Medulla oblongata (tissue), 1 donor: ENCODE measurements around the gene SYK.

Experiments
- DNase-seq: peaks from one replicate; pipeline ENCODE4 v3.0.0-alpha.2; 2015; ENCODE audit errors: extremely low spot score

Gene SYK

DNA sequence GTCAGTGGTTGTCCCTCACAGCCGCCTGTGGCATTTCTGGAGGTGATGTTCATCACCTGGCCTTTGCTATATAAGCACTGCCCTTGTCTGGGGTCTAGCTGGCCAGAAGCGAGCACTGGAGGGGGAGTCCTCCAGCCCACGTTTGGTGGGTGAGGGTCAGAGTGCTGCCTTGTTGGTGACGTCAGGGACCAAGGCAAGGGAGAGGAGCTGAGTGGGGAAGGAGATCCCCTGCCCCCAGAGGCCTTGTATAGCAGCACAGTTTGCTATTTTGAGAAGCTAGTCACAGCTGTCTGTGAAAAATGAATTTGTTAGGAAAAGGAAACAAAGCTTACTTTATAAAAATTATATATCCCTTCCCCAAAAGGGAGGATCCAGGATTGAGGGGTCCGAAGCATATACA lies 49.8 kb downstream of the SYK start:
- no peak for DNase-seq

DNA sequence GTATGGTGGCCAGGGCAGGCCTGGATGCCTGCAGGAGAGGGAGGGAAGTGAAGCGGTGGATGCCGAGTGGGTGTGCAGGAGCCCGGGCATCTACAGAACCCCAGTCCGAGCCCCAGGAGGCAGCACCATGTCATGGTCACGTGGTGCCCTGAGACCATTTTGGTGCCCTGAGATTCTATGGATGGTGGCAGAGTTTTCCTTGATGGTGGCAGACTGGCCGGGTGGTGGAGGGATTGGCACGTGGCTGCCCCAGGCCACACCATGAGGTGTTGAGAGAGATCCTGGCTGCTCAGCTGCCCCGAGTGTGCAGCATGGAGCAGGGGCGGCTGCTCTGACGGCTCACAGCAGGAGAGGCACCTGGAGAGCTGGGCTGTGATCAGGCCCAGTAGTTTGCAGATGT lies 52.3 kb downstream of the SYK start:
- DNase-seq = no peak

DNA sequence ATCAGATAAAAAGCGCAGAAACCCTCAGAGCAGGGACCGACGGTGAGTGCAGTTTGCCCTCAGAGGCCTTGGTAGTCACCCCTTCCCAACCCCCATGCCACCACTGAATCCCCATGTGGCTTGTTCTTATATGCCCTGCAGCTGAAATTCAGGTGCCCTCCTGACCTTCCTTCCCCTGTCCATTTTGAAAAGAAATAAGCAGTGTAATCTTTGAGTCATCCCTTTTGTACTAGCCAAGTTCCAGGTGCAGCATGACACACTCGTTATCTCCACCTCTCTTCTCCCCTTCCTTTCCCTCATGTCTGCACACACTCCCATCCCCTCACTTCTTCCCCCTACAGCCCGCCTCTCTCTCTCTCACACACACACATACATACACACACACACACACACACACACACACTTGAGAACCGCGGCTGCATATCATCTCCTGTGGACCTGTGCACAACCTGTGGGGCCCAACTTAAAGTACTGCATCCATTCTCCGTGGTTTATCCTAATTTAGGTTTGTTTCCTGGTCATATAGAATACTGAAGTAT lies 53.1 kb downstream of the SYK start:
- no peak for DNase-seq

DNA sequence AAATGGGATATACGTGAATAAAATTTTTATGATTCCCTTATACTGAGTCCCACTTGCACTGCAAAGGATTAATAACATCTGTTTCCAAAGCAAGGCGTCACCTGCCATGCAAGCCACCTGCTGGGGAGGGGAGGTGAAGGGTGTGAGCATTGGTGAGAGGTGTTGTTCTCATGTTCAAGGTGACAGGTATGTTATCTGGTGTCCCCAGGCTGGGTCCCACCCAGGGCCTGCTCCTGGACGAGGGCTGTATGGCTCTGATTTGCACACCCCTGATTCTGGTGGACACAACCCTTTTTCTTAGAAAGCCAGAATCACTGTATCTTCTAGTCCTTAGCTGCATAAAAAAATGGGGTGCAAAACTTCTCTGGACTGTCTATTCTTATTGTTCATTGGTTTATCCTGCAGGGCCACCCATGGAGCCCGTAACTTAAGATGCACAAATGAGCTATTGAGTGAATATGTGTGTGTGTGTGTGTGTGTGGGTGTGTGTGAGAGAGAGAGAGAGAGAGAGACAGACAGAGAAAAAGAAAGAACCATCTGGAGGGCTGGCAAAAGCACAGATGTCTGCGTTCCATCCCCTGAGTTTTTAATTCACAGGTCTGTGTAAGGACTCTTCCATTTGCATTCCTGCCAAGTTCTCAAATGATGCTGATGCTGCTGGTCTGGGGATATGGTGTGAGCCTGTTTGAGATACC lies 53.7 kb downstream of the SYK start:
- DNase-seq = no peak

DNA sequence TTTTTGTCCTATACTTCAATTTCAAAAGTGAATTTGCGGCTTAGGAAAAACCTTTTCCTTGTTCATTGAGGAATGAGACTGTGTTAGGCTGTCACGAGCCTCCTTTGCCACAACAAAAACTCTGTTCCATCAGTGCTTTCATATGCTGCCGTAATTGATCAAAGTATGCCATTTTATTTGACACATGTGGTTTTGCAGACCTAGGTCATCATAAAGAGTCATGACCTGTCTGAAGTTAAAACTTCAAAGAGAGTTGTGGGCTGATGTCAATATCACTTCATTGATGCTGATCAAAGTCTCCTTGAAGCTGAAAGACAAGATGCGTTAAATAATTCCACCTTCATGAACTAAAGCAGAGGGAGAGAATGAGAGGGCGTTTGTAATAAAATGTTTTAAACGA lies 55.5 kb downstream of the SYK start:
- no peak for DNase-seq

DNA sequence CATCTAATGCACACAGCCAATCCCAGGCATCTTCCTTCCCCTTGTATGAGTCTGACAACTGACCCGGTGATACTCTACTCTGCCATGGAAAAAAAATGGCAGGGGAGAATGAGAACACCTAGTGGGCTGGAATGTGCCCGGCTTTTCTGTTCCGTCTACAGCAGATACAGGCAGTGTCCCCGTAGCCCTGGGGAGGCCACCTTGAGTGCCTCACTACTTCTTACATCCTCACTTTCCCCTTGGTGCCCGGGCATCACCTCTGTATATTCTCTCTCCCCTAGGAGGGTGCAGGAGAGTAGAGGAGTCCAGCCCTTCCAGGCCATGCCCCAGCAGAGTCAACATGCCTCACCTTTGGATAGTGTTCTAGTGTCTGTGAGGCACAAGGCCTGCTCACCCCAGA lies 56.2 kb downstream of the SYK start:
- no peak for DNase-seq

DNA sequence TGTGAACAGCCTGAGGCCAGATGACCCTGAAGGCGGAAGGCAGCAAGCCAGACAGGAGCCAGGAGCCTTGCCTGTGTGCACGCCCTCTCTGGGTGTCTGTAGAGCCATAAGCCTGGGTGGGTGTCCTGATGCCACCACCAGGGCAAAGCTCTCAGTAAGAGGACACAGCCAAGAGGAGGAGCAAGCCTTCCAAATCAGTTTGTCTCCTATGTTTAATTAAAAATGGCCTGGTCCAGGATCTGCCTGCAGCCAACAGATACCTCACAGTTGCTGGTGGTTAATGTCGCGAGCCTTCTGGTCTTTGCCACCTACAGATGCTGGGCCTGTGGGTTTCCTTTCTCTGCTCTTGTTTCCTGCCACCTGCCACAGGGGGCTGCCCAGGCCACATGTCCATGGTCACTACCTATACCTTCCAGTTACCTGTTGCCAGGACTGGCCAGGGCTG lies 56.9 kb downstream of the SYK start:
- no peak for DNase-seq

DNA sequence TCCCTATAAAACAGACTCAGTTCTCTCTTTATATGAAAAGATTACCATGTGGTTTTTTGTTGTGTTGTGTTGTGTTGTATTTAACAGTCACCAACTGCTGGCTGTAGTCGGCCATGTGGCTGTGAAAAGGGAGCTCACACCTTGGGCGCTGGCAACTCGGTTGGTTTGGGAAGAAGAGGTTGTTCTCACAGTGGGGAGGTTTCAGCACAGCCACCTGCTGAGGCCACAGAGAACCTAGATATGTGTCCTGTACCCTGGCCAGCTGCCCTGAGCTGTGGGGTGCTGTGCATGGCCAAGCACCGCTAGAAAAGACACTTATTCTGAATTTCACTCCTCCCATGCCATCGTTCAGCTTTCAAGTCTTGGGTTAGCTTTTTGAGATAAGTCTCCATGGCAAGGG lies 58.8 kb downstream of the SYK start:
- no peak for DNase-seq

DNA sequence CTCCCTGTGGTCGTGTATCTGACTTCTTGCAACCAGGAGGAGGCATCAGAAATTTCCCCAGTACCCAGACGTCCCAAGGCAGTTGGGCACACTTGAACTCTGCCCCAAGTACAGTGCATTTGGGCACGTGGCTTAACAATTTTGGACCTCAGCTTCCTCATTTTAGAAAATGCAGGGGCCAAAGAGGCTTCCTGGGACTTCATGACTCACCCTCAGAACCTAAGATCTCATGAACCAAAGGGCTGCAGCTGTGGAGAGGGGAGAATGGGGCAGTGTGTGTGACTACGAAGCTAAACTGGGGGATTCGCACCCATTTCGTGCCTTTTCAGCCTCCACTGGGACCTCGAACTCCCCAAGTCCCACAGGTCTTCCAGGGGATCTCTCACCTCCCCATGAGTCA lies 59.2 kb downstream of the SYK start:
- no peak for DNase-seq

DNA sequence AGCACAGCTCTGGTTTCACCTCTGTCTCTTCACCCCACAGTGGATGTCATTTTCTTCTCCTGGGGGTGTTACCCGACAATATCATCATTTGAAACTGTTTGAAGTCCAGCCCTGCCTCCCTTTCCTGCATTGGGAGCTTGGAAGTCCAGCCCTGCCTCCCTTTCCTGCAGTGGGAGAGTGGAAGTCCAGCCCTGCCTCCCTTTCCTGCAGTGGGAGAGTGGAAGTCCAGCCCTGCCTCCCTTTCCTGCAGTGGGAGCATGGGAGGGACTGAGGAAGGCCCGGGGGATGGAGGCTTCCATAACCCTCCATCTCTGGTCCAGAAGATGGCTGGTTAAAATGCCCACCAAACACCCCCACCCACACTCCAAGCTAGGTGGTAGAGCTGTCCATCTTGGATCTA lies 59.8 kb downstream of the SYK start:
- no peak for DNase-seq

DNA sequence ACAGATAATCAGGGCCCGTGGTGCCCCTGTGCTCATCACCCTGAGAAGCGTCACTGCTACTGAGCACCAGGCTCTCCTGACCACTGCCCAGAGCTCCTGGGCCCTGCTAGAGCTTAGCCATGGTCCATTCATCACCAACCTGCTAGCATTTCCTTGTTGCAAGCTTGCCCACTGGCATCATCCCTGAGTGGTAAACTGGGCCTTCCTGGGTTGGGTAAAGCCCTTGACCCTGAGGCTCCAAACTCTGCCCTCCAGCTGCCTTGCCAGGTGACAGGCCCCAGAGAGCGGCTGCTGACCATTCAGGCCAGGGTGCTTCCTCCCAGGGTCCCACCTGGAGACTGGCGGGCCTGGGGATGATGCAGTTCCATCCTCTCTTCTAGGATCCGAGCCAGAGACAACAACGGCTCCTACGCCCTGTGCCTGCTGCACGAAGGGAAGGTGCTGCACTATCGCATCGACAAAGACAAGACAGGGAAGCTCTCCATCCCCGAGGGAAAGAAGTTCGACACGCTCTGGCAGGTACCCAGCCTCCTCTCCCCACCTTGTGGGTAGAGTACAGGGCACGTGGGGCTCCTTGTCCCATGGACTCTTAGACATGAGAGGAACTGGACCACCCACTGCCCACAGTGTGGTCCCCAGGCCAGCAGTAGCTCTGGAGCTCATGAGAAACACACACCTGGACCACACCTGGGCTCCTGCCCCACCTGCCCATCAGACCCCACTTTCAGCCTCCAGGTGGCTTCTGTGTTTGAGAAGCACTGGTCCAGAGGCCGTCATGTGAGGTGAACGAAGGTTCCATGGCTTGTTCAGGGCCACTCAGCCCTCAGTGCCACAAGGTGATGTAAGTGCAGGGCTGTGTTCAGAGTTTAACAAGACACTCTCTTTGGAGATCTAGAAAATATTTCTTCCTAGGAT lies 60.5 kb downstream of the SYK start:
- DNase-seq = no peak

DNA sequence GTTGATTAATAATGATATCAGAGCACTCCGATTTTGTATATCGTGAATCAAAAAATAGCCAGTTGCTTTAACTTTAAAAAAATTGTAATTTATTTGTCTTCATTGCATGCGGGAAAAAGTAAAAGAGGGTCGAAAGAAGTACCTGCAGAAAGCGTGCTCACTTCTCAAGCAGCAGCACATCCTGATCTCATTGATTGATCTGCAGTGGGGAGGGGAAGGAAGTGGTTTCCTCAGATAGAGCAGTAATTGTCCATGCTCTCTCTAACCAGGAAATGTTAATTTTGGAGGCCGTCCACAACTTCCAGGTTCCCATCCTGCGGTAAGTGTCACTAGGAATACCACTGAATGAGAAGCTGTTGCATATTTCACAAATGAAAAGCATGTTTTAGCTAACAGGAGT lies 63.2 kb downstream of the SYK start:
- no peak for DNase-seq

DNA sequence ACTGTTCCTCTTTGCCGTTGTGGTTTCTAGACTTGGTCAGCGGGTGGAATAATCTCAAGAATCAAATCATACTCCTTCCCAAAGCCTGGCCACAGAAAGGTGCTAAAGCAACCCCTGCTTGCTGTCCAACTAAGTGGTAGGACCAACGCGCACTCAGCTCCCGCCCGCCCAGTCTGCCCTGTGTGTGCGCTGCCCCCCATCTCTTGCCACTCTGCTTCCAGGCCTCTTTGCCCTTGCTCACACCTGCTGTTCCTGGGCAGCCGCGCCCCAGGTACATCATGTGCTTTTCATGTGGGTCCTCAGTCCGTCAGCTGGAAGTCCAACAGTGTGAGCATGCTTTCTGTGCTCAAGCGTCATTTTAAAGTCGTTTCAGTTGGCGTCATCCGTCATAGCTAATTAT lies 65.5 kb downstream of the SYK start:
- no peak for DNase-seq

DNA sequence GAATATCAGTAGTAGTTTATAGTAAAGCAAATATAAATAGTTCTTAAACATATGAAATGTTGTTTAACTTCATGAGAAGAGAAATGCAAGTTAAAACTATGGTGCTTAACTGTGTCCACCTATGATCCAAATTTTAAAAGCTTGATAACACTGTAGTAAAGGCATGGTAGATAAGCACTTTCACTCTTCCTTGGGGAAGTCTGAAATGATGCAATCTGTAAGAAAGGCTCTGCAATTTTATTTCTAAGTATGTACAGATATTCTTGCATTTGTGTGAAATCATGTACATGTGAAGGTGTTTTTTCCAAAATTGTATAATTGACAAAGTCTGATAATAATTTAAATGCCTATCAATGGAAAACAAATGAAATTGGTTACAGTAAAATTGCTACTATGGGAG lies 66.9 kb downstream of the SYK start:
- DNase-seq = no peak

DNA sequence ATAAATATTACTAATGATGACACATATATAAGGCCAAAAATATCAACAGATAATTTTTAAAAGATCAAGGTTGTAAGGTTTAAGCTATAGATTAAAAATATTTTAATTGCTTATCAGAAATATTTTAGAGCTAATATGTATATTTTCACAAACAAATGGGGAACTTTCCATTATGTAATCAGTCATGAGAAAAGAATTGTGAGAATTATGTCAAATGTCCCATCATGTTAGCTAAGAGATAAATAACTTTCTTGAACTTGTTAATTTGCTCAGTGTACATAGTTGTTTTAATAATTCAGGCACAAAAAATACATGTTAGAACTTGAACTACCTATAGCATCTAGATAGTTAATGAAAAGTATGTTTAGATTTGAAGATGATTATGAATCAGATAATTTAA lies 67.7 kb downstream of the SYK start:
- no peak for DNase-seq

DNA sequence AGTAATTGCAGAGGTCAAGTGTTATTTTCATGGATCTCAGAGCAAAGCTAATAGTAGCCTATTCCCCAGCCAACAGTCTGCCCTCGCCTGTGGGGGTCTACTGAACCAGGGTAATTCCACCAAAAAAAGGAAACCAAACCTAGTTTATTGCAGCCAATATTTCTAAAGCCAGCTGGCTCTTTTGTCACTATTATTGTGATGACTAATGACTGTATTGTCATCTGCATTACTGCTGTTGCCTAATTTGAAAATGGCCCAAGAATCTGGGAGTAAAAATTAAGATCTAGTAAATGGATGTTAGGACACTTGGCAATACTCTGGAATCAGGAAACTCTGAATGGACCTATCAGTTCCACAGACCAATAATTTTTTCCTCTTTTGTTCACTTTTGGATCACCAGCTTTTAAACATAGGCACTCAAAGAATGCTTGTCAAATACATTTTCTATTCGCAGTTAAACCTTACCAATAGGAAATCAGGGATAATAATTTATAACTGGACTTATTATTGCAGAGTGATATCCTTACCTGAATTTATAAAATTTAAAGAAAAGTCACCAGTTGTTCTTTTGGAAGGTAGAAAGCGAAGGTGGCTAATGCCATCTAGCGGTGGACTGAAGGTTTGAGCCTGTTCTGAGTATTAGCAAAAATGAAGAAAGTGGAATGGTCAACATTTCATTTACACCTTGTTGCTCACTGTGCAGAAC lies 69.2 kb downstream of the SYK start:
- DNase-seq = peak; percentile 59

DNA sequence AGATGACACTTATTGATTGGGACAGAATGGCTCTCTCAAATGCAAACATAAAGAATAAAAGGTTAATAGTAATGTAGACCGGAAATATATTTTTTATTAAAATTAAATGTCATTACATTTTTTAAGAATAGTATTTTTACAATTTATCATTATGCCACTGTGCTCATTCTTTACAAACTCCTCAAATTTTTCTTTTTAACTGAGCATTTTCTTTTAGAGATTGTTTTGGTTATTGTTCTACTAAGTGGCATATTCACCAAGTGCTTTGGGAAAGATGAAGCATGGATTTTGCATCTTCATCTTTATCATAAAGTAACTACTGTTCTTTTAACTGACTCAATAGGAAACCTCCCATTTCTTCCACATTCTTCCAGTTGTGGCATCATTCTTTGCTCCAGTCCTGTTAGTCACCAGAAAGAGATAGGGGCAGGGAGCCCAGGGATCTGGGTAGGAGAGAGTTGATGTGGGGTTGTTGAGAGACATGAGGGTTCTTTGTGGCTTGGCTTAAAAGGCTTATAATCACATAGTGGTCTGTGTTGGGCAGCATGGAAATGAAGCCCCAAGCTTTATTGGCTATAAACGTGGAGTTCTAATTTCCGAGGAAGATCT lies 69.8 kb downstream of the SYK start:
- DNase-seq = no peak

DNA sequence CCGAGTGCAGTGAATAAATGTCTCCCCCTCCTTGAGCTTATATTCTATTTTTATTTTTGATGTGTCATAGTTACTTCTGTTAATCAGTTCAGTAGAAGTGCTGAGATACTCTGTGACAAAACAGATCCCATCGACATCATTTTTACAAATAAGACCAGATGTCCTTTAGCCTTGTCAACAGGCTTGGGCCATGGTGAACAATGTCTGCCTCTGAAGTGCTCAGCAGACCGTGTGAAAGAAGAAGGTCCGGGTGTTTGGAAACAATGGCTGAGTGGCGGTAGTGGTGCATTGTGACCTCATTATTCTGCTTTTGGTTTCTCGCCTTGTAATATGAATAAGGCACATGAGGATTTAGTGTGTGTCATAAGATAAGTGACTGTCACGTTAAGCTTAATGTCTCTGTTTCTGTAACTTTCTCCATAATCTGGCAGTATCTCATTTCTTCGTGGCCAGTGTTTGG lies 71.2 kb downstream of the SYK start:
- no peak for DNase-seq

DNA sequence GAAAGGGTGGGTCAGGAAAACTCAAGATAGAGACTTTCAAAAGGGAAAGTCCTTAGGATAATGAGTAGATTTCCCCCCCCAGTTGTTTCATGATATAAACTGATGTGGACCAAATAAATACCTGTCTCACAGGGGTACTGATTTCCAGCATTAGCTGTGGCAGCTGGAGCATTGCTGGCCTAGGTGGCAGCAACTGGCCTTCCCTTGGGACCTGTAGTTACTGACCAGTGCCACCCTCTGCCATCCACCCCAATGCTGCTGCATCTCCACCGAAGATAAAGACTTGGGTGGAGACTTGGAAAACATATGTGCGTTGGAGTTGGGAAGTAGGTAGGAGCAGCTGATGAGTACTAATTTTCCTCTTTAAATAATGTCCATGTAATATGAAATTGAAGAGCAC lies 71.8 kb downstream of the SYK start:
- DNase-seq = no peak

DNA sequence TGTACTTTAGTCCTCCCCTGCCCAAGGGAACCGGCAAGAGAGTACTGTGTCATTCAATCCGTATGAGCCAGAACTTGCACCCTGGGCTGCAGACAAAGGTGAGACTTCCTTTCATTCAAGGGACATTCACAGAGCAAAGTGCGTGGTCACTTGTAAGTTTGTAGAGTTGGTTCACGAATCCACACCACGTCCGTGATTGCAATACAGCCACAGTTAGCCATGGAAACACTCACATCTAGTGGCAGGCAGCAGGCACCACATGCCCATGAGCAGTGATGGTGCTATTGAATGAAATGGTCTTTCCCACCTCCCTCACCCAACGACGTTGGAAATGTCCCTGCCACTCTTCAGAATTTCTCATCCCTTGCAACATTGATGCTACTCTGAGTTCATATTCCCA lies 72.6 kb downstream of the SYK start:
- DNase-seq = no peak

DNA sequence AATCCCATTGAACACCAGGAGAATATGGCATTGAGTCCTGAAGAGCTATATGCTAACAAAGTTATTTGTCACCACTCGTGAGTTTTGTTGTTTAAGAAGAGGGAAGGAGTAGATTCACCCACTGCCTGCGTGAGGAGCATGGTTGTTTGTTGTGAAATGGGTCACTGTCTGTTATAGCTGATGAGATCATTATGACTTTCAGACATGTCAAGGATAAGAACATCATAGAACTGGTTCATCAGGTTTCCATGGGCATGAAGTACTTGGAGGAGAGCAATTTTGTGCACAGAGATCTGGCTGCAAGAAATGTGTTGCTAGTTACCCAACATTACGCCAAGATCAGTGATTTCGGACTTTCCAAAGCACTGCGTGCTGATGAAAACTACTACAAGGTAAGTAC lies 76.9 kb downstream of the SYK start:
- DNase-seq = no peak

DNA sequence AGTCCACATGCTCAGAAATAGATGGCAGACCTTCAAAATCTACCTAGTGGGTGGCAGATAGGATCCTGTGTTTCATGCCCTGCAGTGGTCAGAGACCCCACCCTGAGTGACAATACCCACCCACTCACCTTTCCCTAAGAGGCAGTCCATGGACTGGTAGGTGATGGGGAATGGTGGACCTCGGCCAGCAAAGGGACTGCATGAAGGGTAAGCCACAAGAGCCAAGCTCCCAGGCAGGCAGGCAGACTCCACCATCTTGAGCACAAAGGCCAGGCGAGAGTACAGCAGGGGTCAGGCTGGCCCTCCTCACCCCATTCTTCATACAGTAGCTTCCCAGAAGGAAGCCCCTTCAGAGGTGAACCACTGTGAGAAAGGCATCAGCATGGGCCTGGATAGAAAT lies 78.4 kb downstream of the SYK start:
- no peak for DNase-seq
